Posterior vena cava (tissue), 2 donors: ENCODE measurements around the gene TMTC3. TPM values are rescaled to one million over a fixed set of nuclear protein-coding genes. Genes with fewer than 3 reads are reported as not detected.

Source experiments
- DNase-seq: peaks from one replicate; pipeline ENCODE4 v3.0.0-alpha.2; 2020; ENCODE audit warnings: low spot score
- intact Hi-C, 2 donors: fragments of 100-400 bp; cut with DNase I; formaldehyde crosslinking; loops; one replicate each; pipeline versions ENCODE4 v1.14.1 to v1.14.2; 2022 to 2023
- total RNA-seq, 2 donors: library from RNA; stranded (reverse); fragmentation: NEBNext Ultra II Directional; extraction: Animal tissue kit (Norgen Biotek cat#: 25700); gene quantifications; one replicate each; pipeline ENCODE4 v1.2.1, GENCODE V29; 2021
- donor health status: DM: yes; HTN: yes; CAD: no.
- donor health status: DM: yes; HTN: yes; CAD: no.

Gene TMTC3
- total RNA-seq, 2 donors from 2014 or later, result 26.3 to 29.2 TPM

DNA sequence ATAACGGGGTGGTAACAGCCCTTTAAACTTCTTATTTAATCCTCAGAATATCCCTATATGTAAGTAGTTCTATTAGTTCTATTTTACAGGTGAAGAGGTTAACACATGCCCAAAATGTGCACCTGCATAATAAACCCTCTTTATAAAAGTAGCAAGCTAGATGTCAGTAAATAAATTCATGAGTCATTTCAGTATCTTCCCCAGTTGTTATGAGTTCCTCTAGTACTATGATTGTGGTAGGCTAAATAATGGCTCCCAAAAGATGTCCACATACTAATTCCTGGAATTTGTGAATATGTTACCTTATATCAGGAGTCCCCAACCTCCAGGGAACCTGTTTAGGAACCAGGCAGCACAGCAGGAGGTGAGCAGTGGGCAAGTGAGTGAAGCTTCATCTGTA, 106.5 kb downstream of the TMTC3 start:
- DNase-seq, result no peak
- intact Hi-C loops, result no loop called here

Other genes with a start within 250 kb of the TMTC3 start
- under 1 TPM in 1 of 2 donors, not detected in 1; 0.14 TPM for gene C12orf50, start 112.9 kb upstream of the TMTC3 start, total RNA-seq
- 10 to 100 TPM; 12.7 to 16.4 TPM for gene CEP290, start 219 bp upstream of the TMTC3 start, total RNA-seq